HG02588 (cell line): Measurements from ENCODE around the gene ZNF597.
A peak's percentile ranks its signal among the peaks of the same experiment; 100 is the strongest.
"Not testable (repeated sequence)": the region's sequence is repeated elsewhere in the genome, so short reads cannot be mapped to it uniquely, and the experiment has no call there.

Experiments
- ATAC-seq: cut with Tn5 transposase; IDR thresholded peaks from one replicate; pipeline ENCODE4 v1.9.1; 2021; ENCODE audit warnings: mild to moderate bottlenecking, moderate library complexity; ENCODE audit not compliant: unreplicated experiment

Gene ZNF597

DNA sequence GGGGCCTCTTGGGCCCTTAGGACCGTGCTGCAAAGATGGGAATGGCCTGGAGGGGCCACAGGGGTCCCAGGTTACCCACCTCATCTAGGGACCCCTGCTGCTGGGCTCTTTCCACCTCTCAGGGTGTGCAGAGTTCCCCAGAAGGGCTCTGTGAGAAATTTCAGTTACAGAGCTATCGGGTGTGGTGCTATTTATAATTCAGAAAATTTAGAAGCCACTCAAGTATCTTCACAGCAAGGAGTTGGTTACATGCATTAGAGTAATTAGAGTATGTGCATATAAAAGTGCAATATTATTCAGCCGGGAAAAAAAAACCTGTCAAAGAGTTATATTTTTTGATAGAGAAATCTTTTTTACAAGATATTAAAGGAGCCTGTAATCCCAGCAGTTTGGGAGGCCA is 33.1 kb upstream of the ZNF597 start:
- no peak for ATAC-seq

DNA sequence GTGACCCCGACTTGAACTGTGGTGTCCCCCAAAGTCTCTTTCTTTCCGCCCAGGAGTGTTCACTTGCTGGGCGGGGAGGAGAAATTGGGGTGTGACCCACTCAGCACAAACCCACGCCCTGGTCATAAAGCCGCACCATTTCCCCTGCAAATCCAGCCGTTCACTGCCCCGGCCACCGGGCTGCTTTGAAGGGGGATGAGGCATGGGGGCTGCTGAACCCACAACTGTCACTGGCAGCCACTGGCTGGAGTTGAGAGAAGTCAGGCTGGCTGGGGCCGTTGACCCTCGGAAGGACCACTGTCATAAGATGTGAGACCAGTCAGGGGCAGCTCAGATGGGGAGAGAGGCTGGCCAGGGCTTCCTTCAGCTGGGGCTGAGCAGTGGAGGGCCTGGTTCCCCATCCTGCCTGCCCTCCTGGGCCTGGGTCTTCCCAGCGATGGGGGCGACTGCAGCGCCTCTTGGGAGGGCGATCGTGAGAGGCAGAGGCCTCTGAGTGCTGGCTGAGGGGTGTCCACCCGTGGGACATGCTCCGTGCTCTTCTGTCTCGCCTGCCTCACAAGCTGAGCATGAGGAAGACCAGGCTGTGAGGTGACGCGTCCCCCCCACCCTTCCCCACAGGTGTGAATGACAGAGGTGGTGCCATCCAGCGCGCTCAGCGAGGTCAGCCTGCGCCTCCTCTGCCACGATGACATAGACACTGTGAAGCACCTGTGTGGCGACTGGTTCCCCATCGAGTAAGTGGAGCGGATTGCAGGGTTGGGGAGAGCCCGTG is 32.5 kb upstream of the ZNF597 start:
- no peak for ATAC-seq

DNA sequence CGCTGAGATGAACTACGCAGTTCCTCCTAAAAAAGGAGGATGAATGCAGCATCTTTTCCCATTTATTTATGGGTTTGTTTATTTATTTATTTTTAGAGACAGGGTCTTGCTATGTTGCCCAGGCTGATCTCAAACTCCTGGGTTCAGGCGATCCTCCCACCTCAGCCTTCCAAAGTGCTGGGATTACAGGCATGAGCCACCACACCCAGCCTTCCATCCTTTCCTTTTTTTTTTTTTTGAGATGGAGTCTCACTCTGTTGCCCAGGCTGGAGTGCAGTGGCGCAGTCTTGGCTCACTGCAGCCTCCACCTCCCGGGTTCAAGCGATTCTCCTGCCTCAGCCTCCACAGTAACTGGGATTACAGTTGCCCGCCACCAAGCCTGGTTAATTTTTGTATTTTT is 31.6 kb upstream of the ZNF597 start:
- not testable (repeated sequence) for ATAC-seq

DNA sequence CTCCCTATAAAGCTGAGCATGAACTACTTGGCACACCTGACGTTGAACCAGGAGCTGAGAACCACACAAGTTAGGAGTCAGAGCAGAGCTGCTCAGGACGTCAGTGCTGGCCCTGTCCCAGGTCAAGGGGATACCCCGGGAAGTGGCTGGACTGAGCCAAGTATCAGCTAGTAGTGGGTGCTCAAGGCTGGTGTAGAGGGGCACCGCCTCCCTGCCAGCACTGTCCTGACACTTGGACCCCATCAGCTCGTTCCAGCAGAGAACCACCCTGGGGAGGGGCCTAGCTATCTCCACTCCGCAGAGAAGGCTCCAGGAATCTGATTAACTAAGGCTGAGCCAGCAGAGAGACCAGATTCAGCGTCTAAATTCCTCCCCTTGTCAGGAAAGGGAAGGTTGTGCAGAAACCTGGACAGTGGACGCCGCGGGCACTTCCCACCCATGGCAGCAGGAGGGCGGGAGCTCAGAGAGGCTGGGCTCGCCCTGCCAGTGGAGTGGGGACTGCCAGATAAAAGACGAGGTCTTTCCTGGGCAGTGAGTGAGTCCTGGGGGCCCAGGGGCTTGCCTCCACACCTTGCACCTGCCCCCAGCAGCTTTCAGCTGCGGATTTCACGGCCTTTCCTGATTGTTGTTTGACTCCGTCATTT is 31.0 kb upstream of the ZNF597 start:
- no peak for ATAC-seq

DNA sequence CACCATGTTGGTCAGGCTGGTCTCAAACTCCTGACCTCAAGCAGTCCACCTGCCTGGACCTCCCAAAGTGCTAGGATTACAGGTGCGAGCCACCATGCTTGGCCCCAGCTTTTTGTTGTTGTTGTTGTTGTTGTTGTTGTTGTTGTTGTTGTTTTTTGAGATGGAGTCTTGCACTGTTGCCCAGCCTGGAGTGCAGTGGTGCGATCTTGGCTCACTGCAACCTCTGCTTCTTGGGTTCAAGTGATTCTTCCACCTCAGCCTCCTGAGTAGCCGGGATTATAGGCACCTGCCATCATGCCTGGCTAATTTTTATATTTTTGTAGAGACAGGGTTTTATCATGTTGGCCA is 30.3 kb upstream of the ZNF597 start:
- not testable (repeated sequence) for ATAC-seq

DNA sequence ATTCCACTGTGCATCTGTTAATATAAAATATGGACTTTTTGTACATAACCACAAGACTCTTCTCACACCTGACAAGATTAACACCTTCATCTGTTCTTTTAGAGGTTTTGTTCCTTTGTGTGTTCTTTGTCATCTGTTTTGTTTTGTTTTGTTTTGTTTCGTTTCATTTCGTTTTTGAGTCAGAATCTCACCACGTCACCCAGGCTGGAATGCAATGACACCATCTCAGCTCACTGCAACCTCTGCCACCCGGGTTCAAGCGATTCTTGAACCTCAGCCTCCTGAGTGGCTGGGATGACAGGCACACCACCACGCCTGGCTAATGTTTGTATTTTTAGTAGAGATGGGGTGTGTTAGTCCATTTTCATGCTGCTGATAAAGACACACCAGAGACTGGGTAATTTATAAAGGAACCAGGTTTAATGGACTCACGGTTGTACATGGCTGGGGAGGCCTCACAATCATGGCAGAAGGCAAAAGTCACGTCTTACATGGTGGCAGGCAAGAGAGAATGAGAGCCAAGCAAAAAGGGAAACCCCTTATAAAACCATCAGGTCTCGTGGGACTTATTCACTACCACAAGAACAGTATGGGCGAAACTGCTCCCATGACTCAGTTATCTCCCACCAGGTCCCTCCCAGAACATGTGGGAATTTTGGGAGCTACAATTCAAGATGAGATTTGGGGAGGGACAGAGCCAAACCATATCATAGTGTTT is 29.7 kb upstream of the ZNF597 start:
- ATAC-seq: no peak

DNA sequence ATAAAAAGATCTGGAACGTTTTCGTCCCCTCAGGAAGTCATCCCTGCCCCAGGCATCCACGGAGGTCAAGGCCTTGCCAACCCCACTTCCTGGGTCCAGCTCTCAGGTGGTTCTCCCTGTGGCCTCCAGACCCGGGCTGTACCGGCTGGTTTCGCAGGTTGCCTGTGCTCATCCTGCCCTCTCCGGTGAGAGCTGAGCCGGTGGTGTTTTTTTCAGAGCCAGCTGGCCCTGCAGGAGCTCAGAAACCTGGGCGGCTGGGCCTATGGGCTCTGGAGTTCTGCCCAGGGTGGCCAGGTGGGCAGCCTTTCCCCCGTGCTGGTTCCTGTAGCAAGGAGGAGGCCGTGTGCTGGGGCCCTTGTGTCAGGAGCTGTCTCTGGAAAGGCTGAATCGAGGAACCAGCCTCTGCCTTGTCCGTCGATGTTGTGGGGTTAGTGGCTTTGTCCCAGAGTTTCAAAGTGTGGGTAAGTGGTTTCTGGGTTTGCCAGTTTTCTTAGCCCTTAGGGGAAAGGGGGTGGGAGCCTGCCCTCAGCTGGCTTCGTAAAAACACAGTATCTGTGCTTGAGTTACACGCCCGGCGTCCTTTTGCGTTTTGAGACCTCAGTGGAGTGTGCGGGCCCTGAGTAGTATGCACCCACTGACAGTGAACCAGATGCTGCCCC is 28.3 kb upstream of the ZNF597 start:
- no peak for ATAC-seq

DNA sequence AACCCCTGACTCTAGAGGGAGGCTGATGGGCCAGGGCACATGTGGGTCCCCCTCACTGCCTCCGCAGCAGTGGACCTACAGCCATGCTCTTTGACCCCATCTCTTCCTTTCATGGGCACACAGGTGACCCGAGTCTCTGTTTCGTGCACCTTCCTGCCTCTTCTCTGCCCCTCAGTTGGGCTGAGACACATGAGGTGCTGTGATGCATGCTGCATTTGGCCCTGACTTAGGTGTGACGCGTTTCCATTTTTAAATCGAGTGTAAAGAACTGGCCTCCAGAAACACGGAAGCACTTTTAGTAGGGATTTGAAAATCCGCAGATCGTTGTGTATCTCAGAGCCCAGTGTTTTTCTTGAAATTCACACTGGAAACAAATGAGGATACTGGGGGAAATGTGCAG is 27.4 kb upstream of the ZNF597 start:
- no peak for ATAC-seq

DNA sequence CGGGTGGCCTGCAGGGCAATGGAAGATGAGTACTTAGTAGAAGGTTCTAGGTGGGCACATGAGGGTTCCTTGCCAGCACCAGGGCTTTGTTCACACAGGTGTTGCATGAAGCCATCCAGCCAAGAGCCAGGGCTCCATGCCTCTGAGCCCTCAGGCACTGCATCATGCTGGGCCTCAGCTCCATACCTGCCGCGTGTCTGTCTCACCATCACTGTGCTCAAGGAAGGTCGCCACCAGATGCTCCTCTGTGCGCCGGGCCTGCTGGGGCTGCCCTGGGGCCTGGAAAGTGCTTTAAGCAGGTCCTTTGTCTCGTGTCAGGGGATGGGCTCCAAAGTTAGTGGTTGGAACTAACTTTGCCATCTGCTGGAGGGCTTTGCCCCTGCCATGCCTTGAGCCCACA is 26.4 kb upstream of the ZNF597 start:
- ATAC-seq: no peak

DNA sequence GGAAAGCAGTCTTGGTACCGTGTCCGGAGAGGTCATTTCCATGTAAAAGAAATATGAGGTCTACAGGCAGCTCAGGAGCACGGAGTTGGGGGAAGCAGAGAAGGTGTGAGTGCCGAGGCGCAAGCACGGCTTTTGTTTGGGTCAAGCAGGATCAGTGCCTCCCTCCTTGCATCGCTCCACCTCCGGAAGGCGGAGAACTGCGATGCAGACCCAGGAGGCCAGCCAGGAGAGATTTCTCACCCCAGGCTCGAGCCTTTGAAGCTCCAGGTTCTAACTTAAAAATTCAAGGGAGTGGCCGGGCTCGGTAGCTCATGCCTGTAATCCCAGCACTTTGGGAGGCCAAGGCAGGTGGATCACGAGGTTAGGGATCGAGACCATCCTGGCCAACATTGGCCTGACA is 25.2 kb upstream of the ZNF597 start:
- no peak for ATAC-seq

DNA sequence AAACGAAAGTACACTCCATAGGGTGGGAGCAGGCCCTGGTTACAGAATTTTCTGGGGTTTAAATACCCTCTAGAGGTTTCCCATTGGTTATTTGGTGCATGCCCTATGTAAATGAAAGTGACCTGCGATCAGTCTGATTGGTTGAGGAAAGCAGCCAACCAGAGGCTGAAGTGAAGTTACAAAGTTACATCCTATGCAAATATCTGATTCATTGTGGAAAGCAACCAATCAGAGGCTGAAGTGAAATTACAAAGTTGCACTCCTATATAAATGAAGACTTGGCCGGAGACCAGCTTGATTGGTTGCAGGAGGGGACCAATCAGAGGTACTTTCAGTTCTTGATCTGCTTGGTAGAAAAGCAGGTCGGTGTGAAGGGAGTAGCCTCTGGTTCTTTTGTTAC is 24.6 kb upstream of the ZNF597 start:
- ATAC-seq: no peak

DNA sequence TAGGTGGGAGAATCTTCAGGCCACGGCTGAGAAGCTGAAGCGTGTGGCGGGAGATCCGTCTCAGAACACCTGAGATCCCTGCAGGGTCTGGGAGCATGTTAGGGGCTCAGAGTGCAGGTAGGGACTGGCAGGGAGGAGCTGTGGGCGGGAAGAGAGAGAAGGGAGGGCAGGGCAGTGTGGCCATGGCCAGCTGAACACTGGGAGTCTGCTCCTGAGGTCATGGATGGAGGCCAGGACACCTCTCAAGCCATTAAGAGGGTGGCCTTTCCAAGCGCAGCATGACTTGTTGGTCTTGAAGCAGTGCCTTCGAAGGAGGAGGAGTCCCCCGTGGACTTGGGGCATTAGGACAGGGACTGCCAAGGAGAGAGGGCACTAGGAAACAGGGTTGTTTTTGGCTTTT is 23.9 kb upstream of the ZNF597 start:
- ATAC-seq: no peak

DNA sequence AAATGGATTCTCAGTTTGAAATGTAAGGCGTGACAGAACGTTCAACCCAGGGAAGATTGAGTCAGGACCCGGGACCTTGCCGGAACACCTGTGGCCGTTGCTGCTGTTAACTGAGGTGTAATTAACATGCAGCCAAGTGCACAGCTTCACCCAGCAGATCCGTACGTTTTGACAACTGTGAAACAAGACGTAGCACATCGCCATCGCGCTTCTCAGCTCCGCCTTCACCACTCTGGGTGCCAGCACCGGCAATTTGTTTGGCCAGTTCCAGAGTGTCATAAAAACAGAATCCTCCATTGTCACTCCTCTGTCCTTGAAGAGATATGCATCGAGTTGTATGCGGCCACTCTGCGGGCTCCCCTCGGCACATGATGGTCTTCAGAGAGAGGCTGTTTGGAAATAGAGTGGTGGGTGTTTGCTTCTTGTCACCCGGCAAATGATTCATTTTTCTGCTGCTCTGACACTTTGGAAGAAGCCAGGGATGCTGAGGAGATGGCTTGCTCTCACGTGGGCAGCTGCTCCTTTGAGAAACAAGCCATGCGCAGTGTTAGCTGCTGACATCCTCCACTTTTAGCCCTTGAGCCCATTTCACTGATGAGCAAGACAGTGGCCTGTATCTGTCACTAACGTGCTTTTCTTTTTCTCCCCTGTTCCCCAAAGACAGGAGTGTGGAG is 22.7 kb upstream of the ZNF597 start:
- ATAC-seq: no peak

DNA sequence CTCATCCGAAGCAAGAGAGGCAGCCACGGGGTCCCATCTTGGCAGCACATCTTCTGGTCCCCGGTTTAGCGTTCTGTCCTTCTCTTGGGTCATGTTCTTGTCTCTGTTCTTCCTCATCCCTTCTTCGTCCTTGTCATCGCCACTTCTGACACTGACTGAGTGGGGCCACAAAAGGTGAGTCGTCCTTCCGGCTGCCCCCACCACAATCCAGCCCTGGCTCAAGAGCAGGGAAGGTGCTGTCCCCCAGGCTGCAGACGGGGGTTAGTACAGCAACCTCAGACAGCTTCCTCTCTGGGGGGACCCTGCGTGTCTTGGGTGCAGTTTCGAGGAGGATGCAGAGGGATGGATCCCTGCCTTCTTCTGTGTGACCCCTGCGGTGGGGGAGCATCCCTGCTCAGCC is 22.0 kb upstream of the ZNF597 start:
- ATAC-seq: no peak

DNA sequence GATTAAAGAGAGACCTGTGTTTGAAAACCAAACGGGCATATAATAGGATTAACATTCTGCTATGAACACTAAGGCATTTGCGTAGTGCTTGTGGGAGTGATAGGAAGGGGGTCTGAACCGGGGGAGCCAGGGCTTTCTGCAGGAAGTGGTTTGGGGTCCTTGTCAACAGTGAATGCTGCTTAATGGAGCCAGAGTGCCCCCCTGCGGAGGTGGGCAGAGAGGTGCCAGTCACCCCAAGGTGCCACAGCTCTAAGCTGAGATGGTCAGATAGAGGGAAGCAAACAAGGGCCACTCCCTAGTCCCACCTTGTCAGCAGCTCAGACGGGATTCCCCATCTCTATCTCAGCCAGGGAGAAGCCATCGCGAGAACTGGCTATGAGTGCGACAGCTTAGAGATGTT is 17.8 kb upstream of the ZNF597 start:
- no peak for ATAC-seq

DNA sequence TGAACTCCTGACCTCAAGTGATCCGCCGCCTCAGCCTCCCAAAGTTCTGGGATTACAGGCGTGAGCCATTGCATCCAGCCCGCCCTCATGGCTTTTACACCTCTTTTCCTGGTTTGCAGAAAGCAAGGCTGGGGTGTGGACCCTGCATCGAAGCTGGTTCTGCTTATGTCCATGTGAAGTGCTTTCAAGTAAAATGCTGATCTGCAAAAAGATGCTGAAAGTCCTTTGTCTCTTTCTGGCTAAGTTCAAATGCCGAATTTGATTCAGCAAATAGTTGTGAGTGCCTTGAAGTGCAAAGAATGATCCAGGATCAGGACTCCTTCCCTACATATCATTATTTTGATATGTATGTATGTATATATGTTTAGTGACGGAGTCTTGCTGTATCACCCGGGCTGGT is 17.3 kb upstream of the ZNF597 start:
- no peak for ATAC-seq

DNA sequence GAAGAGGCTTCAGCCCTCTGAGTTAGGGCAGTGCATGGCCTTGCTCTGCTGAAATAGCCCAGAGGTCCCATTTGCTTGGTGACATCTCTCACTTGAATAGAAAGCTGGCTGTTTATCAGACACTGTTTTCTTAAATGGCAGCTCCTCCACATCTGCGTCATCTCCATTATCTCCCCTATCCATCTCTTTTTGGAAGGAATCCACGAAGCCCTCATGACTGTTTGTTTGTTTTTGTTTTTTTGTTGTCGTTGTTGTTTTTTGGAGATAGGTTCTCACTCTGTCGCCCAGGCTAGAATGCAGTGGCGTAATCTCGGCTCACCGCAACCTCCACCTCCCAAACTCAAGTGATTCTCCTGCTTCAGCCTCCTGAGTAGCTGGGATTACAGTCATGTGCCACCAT is 16.8 kb upstream of the ZNF597 start:
- ATAC-seq: no peak

DNA sequence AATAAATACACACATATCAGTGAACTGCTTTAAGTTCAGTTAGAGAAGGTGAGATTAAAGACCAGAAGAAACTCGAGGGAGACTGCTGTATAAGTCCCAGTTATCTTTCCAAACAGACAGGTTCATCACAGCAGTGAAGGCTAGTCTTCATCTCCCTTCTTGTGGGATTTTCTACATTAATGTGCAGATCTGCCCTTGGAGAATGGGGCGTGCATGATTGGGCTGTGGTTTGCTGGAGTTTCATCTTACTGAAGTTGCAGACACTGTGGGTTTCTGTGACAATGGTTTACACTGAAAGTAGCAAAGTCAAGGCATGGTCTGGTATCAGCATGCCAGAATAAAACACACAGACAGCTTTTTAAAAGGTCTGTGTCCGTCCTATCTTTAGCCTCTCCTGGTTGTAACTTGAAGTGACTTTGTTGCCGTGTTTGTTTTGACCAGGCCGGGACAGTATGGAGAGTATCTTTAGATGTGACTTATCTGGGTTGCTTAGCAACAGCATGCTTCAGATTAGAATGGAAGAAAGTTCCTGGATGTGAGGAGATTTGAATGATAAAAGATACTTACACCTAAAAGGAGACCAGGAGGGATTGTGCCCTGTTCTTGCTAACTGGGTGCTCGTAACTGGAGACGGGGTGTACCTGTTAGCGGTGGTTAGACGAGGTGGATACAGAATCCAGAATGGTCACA is 16.2 kb upstream of the ZNF597 start:
- no peak for ATAC-seq

DNA sequence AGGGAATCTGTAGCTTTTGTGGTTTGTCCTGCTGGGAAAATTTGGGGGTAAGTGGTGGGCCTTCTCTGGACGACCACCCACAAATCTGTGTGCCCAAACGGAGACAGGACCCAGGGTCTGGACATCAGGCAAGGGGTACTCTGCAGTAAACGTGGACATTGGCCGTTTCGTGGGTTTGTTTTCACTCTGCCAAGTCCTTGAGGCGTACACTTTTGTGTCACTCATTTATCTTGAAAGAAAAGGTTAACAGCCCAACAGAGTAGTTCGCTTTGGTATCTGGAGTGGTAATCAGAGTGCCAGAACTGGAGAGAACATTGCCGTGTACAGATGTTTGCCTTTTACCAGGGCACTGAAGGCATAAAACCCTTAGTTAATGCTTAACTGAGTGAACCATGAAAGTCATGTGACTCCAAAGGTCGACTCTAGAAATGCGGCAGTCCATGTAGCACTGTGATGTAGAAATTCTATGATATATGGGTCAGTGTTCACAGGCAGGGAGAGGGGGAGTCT is 15.6 kb upstream of the ZNF597 start:
- ATAC-seq: no peak

DNA sequence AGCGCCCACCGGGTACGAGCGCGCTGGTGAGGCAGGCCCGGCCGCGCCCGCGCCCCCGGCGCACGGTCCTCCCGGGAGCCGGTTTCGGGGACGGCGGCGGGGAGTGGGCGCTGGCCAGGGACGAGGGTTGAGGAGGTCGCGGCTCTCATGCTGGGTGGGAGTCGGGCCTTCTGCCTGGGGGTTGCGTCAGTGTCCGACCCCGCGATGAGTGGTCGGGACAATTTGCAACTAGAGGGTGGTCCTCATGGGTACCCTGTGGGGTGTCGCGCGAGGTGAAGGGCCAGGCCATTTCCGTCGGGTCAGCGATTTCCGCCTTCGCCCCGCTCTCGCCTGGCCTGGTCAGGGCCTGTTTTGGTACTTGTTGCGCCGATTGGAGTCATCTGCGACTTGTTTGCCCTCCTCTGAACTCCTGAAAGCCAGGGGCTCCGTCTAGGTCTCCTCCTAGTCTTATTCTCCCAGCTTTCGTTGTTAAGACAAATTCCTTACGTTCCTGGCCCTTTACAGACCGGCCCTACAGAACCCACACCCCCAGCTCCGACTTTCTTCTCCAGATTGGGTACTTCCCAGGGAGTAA is 15.1 kb upstream of the ZNF597 start:
- ATAC-seq: peak; percentile 25
